Measurements from ENCODE around the gene PTPRK. TPM values are rescaled to one million over a fixed set of nuclear protein-coding genes. Genes with fewer than 3 reads are reported as not detected.

PTPRK gene
- total and polyA plus RNA-seq, 2 of the 8 experiments (the other 6 are each of a cell fraction or from before 2014, with no cell fraction given): 11.4 to 47.3 TPM

GRCh38 chr6:128174724-128175123 lies 345.7 kb downstream of the PTPRK start:
- Histone ChIP-seq H3K14ac (ENCODE audit: insufficient read length) (no peak overlapping the region), H3K23me2 (ENCODE audit: low read depth, low read length) (no peaks in the 10 kb centered on the region), H4K91ac (replicated peaks; ENCODE audit: insufficient read length, low read length) (no peak overlapping the region), H4K20me1 (replicated peaks in 1 of 2; ENCODE audit: control insufficient read depth in 1 of 2, insufficient read depth in 2 of 2, low read length in 2 of 2) (no peaks in the 10 kb centered on the region), H2AK5ac (ENCODE audit: low read depth, low read length) (no peak overlapping the region), H2BK20ac (ENCODE audit: low read length) (no peak overlapping the region), H3K4me1 (replicated peaks in 1 of 4; ENCODE audit: control insufficient read depth in 3 of 4, insufficient read depth in 4 of 4, low read length in 3 of 4) (peaks cover 0 to 3% (median 0%) of the 10 kb centered on the region in 4 experiments; a peak in 2 of 7 replicates), H2BK5ac (ENCODE audit: low read depth, low read length) (no peak overlapping the region), H3K9me3 (ENCODE audit: insufficient read depth in 2 of 2, low read depth in 1 of 2, low read length in 1 of 2) (no peaks in the 10 kb centered on the region), H3K4me3 (ENCODE audit: extremely low read depth in 1 of 4, insufficient read depth in 2 of 4, low read depth in 3 of 4, low read length in 4 of 4) (no peak overlapping the region), H3K9ac (replicated peaks in 1 of 4; ENCODE audit: extremely low read depth in 1 of 4, low read depth in 3 of 4, low read length in 3 of 4) (no peak overlapping the region), H3K79me1 (ENCODE audit: low read depth, low read length) (no peaks in the 10 kb centered on the region), H3K27me3 (replicated peaks in 1 of 4; ENCODE audit: control insufficient read depth in 3 of 4, extremely low read depth in 1 of 4, insufficient read depth in 3 of 4, low read length in 3 of 4) (no peaks in the 10 kb centered on the region), H2BK120ac (replicated peaks; ENCODE audit: low read depth, low read length) (no peak overlapping the region), H3K79me2 (ENCODE audit: control insufficient read depth in 1 of 2, insufficient read depth in 2 of 2, low read length in 2 of 2) (no peaks in the 10 kb centered on the region), H3K4me2 (ENCODE audit: insufficient read depth in 1 of 2, low read depth in 2 of 2, low read length in 2 of 2) (no peak overlapping the region), H3K36me3 (ENCODE audit: control insufficient read depth in 2 of 4, insufficient read depth in 4 of 4, low read length in 3 of 4) (no peaks in the 10 kb centered on the region), H3K56ac (replicated peaks; ENCODE audit: insufficient read length, low read depth, low read length) (no peak overlapping the region), H2AFZ (ENCODE audit: low read length) (no peak overlapping the region), H3K4ac (replicated peaks; ENCODE audit: insufficient read length, low read depth, low read length) (no peak overlapping the region), H4K8ac (ENCODE audit: extremely low read depth, insufficient read depth, low read length) (no peak overlapping the region), H3K18ac (ENCODE audit: extremely low read depth, low read length) (no peak overlapping the region), H2BK12ac (ENCODE audit: low read depth, low read length) (no peak overlapping the region), H2BK15ac (ENCODE audit: low read length) (no peak overlapping the region), H4K5ac (ENCODE audit: insufficient read length, low read depth, low read length) (no peak overlapping the region), H3K23ac (ENCODE audit: insufficient read length) (no peak overlapping the region), H3K27ac (ENCODE audit: low read depth, low read length) (no peak overlapping the region)
- TF ChIP-seq CHD7 (IDR thresholded peaks at IDR 0.05; ENCODE audit: insufficient replicate concordance, low read length) (no peak), POLR2A (IDR thresholded peaks at IDR 0.05; ENCODE audit: control extremely low read depth in 1 of 2, low read depth in 2 of 2, low read length in 2 of 2) (no peak)
- FAIRE-seq (no peak), DNase-seq (ENCODE audit: low read depth in 1 of 2, low spot score in 2 of 2) (no peak)
- CTCF ChIA-PET (ENCODE audit: partially characterized antibody): no interaction called here
- POLR2A ChIA-PET (ENCODE audit: partially characterized antibody): no interaction called here
